Left ventricle myocardium superior (tissue), 1 donor: ENCODE measurements around the gene SYNRG. TPM values are rescaled to one million over a fixed set of nuclear protein-coding genes. Genes with fewer than 3 reads are reported as not detected.
"Not testable (repeated sequence)": the region's sequence is repeated elsewhere in the genome, so short reads cannot be mapped to it uniquely, and the experiment has no call there.

Source experiments
- ATAC-seq: fragments of 200-7000 bp; cut with Tn5 transposase; one replicate; pipeline ENCODE4 v1.9.1; 2020; ENCODE audit warnings: mild to moderate bottlenecking, moderate library complexity
- DNase-seq: peaks from one replicate; pipeline ENCODE4 v3.0.0-alpha.2; 2020
- intact Hi-C: fragments of 100-400 bp; cut with micrococcal nuclease; formaldehyde crosslinking; loops from one replicate; pipeline ENCODE4 v1.11.0; 2022
- total RNA-seq: library from RNA; stranded (reverse); fragmentation: NEBNext Ultra II Directional; extraction: Animal tissue kit (Norgen Biotek cat#: 25700); gene quantifications from one replicate; pipeline ENCODE4 v1.2.1, GENCODE V29; 2021
- donor health status: DM: no; HTN: yes; CAD: no; lungs with severe emphysema.

Gene SYNRG
- total RNA-seq, 1 donor from 2014 or later, result 36.2 TPM

DNA sequence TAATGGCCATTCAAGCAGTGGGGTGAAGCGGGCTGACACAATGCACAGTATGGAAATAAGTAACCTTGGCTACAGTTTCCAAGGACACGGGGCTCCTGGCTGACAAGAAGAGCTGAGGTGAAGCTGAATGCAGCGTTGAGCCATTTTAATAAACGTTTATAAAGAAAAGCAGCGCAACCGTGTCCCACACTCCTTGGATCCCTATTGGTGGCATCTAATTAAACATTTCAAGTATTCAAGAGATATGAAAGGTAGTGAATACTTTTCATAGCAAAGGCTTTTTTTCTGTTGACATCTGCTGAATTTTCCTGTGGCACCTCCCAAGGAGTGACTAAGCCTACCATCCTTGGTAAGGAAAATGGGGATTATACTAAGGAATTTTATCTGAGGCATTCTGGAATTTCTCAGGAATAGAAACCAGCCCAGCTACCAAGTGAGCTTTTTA lies 93.1 kb downstream of the SYNRG start:
- DNase-seq, result no peak
- peak; percentile 42 for ATAC-seq
- intact Hi-C loops, result no loop called here

DNA sequence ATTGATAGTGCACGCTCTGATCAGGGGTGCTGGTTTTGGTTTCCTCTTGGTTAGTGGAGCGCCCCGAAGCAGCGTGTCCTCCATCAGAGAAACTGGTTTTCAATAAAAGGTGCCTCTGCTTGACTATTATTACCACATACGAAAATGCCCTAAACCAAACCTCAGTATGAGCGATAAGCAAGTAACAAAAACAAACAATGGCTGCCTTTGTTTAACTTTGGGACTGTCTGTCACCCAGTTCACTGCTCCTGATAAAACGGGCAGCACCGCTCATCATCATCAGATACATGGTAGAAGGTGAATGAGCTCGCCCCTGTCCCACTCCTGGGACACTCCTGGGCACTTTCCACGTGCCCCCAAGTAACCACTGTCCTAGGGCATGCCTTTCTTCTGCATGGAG lies 95.5 kb downstream of the SYNRG start:
- intact Hi-C loops, result no loop called here
- DNase-seq (no peak), ATAC-seq (no peak)

DNA sequence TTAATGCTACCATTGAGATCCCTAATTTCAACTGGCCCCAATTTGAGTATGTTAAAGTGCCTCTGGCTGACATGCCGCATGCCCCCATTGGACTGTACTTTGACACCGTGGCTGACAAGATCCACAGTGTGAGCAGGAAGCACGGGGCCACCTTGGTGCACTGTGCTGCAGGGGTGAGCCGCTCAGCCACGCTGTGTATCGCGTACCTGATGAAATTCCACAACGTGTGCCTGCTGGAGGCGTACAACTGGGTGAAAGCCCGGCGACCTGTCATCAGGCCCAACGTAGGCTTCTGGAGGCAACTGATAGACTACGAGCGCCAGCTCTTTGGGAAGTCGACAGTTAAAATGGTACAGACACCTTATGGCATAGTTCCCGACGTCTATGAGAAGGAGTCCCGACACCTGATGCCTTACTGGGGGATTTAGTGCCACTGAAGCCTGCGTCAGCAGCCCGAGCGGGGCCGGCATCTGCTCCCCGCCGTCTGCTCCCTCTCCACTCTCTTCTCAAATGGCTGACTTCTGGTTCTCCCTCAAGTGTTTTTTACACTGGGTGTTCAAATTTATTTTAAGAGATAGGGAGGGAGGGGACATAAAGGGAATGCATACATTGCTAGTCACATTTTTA lies 96.7 kb downstream of the SYNRG start:
- intact Hi-C loops, result no loop called here
- DNase-seq (no peak), ATAC-seq (peak; percentile 45)

DNA sequence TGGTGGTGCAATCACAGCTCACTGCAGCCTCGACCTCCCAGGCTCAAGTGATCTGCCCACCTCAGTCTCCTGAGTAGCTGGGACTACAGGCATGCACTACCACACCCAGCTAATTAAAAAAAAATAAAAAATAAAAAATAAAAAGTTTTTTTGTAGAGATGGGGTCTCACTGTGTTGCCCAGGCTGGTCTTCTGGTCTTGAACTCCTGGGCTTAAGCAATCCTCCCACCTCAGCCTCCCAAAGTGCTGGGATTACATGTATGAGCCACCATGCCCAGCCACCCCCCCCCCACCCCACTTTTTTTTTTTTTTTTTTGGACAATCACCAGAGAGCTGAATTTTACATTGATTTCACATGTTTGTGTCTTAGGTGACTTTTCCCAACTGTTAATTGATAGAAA lies 97.6 kb downstream of the SYNRG start:
- ATAC-seq, intact Hi-C loops, DNase-seq: not testable (repeated sequence)

DNA sequence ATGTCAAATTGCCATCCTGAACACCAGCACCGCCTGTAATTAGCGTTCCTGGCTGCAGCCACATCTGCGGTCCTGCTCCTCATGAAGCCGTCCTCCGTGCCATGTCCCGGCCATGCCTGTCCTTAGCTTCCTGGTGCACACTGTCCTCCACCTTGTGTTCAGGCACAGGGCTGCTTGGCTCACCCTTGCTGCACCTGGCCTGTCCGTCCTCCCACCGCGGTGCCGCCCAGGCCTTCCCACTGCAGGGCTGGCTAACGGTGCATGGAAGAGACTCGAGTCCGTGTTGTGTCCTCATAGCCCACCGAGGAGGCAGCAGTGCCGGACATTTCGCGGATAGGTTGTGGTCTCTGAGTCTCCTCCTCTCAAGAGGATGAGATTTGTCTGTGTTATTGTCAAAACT lies 99.2 kb downstream of the SYNRG start:
- ATAC-seq, result no peak
- intact Hi-C loops, result no loop called here
- DNase-seq, result no peak

DNA sequence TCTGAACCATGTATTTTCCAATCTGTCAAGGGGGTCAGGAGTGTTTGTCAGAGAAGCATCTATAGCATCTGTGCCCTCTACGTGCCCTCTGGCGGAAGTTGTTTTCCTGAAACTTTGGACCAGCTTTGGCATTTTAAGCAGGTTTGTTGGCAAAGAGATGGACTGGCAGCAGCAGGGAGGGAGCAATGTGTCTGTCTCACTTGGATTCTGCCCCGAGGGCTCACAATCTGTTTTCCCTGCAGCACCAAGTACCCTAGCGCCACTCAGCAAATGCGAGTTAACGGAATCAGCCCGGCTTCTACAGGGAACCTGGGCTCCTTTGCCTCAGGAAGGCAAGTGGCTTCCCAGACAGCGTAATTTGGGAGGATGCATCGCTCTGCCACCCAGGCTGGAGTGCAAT lies 102.1 kb downstream of the SYNRG start:
- DNase-seq, result no peak
- intact Hi-C loops, result no loop called here
- ATAC-seq, result peak; percentile 59

DNA sequence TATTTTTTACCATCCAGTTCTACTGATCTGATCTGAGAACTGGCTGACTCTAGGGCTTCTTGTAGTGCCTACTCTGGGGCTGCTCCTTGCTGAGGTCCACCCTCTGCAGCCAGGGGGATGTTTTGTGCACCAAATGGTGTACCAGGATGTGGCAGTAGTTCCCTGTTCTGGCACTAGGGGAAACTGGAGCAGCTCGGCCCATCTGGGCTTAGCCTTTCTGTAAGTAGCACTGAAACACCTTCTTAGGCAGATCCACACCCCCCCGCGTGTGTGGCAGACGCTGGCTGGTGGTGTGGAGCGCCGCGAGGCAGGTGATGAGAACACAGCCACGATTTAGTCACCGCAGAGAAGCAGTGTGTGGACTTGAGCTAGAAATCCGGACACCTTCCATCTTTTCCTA lies 102.5 kb downstream of the SYNRG start:
- ATAC-seq, result peak; percentile 56
- intact Hi-C loops, result no loop called here
- DNase-seq, result no peak

DNA sequence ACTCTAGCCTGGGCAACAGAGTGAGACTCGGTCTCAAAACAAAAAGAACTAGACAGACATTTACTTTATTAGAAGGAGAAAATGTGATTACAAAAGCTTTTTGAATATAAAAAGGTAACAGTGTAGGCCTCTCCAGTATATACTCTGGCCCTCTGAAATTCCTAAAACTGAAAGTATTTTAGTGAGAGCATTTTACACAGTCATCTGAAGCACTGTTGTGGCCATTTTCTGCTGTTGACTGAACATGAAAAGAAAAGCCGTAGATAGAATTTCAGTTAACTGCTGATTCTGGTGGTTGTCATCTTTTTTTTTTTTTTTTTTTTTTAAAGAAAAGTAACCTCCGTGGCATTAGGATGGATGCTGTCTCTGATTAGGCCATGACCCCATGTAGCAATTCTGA lies 103.9 kb downstream of the SYNRG start:
- ATAC-seq (no peak), DNase-seq (no peak)
- intact Hi-C loops, result no loop called here

DNA sequence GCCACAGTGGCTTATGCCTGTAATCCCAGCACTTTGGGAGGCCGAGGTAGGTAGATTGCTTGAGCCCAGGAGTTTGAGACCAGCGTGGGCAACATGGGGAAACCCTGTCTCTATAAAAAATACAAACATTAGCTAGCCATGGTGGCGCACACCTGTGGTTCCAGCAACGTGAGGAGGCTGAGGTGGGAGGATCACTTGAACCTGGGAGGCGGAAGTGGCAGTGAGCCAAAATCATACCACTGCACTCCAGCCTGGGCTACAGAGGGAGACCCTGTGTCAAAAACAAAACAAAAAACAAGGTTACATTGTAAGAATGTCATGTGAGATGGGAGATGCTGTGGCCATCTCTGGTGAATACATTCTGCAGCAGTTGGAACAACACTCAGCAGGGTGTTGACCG lies 106.1 kb downstream of the SYNRG start:
- intact Hi-C loops, result no loop called here
- DNase-seq (no peak), ATAC-seq (no peak)

DNA sequence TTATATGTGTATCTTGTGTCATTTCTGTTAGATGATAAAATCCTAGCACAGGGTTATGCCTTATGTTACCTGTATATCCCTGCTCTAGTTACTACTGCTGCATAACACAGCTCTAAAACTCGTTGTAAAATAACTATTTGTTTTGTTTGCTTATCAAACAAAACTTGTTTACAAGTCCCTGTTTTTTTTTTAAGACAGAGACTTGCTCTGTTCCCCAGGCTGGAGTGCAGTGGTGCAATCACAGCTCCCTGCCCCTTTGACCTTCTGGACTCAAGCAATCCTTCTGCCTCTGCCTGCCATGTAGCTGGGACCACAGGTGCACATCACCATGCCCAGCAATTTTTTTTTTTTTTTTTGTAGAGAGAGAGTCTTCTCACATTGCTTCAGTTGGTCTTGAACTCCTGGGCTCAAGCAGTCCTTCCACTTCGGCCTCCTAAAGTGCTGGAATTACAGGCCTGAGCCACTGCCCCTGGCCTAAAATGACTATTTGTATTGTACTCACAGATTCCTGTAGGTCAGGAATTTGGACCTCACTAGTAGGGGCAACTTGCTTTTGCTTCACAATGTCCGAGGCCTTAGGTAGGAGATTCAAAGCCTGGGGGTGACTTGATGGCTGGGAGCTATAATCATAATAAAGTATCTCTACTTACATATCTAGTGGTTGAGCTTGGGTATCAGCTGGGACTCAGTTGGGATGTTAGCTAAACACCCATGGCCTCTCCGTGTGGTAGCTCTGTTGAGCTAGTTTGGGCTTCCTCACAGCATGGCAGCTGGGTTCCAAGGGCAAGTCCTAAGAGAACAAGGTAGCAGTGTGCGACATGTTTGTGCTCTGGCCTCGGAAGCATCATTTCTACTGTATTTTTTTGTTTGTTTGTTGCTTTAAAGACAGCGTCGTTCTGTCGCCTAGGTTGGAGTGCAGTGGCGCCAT lies 106.9 kb downstream of the SYNRG start:
- intact Hi-C loops, result no loop called here
- DNase-seq (no peak), ATAC-seq (no peak)

DNA sequence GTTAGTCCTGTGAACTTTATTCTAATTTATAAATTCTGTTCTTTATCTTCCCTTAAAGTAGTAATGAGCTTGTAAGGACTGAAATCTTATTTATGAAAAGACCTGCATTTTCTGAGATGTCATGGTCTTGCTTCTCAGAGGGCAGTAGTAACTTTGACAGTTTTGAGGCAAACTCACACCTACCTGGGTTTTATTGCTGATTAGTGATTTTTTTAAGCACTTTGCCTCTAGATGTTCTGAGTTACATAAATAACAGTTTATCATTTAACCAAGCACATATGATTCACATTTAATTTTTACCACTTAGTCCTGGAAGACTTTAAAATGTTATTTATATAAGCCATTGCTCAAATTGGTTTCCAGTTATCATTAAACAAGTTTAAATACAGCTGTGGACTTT lies 108.8 kb downstream of the SYNRG start:
- DNase-seq (no peak), ATAC-seq (no peak)
- intact Hi-C loops, result no loop called here

DNA sequence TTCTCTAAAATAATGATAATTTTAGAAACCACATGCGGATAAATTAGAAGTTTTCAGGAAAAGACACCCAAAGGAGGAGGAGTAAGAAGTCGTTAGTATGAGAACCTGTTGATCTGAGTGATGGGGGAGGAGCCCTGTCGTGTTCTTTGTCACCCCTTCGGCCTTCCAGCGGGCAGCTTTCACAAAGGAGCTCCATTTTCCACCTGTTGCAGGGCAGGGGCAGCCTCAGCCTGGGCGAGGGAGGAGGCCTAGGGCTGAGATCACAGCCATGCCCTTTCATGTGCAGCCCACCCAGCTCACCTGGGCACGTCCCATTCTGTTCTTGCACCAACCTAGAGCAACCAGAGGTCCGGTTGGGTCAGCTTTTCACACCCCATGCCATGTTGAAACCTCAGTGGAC lies 114.2 kb downstream of the SYNRG start:
- DNase-seq (no peak), ATAC-seq (no peak)
- intact Hi-C loops, result no loop called here

DNA sequence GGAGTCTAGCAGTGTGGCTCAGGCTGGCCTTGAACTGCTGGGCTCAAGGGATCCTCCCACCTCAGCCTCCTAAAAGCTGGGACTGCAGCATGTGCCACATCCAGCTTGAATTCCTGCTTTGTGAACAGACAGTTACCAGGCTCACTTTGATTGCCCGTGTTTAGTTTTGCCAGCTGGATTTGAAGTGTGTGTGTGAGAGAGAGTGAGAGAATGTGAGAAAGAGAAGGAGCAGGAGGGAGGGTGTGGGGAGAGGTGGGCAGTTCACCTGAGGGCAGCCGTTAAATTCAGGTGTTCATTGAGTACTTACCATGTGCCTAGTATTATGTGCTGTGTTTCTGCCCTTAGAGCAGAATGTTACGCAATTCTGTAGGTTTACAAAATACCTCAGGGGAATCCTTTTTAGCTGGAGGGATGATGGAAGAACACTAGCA lies 114.8 kb downstream of the SYNRG start:
- DNase-seq (no peak), ATAC-seq (no peak)
- intact Hi-C loops, result no loop called here

DNA sequence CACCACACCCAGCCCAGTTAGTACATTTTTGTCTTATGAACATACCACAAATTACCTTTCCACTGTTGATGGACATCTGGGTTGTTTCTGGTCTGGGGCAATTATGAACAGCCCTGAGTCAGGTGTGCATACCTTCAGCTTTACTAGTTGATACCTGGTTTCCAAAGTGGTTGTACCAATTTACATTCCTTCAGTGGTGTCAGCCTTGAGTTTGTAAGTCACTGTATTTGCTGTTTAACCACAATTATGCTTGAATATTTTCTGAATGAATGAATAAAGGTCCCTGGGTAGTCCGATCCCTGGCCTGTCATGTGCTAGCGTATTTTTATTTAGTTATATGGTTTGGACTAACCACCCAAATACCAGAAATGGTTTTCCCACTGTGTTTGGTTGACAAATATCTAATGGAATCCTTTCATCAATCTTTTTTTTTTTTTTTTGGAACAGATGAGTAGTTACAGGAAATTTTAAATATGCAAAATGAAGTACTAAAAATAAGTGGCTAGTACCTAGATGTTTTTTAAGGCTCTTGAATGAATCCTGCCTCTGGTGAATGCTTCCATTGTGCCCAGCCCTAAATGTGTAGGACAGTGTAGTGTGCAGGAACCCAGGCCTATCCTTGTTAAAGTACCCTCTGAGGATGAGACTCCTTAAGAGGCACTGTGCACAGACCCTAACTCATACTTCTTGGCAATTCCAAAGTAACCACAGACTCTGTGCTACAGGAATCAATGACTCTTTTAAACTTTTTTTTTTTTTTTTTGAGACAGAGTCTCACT lies 115.8 kb downstream of the SYNRG start:
- intact Hi-C loops, result no loop called here
- ATAC-seq, result no peak
- DNase-seq, result no peak

DNA sequence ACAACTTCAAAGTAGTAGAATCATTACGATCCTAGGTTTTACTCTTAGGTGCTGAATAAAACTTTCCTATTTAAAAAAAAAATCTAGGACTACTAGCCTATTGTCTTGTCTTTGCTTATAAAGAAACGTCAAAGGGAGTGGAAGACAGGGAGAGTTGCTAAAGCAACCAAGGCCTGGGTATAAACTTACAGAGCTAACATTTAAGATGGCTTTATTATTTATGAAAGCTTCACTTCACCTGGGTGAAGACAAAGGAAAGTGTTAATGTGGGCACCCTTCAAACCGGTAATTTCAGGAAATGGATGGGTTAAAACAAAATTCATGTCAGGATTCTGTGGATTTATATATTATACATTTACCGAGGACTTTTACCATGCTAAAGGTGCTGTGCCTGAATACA lies 117.1 kb downstream of the SYNRG start:
- ATAC-seq, result no peak
- no peak for DNase-seq
- intact Hi-C loops, result no loop called here

DNA sequence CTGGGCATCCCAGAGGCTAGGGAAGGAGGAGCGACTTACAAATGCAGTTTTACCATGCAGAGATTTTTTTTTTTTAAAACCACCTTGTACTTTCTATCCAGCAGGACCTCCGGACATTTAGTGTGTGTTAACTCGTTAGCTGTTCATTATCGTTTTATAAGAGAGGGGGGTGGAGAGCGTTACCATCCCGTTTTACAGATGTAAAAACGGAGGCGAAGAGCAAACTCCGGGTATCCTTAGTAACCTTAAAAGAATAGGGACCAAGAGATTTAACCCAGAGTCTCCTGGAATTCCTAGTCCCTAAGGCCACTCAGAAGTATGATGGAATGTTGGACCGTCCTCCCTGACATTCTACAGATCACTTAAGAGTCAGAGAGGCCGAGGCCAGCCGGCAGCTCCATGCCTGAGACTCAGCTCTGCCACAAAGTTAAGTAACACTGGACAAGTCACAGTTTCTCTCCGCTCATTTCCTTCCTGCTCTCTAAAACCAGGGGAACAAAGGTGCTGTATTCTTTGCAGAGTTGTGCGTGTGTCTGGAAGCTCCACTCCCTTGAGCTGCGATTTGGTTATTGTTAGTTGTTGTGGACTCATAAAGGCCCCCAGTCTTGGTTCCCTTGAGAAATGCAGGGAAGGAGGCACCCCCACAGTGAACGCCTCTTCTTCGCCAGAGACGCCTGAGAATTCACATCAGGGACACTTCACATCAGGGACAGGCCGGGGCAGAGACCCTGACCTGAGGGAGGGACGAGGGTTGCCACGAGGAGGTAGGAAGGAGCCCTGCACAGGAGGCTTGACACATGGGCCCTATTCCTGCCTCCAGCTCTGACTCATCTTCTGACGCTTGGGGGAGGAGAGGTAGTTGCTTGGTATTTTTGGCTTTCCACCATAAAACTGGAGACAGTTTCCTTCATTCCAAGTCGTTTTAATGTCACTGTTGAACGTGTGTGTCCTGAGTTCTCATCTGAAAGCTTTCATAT lies 118.3 kb downstream of the SYNRG start:
- intact Hi-C loops, result no loop called here
- ATAC-seq (peak; percentile 38), DNase-seq (peak; percentile 48)

DNA sequence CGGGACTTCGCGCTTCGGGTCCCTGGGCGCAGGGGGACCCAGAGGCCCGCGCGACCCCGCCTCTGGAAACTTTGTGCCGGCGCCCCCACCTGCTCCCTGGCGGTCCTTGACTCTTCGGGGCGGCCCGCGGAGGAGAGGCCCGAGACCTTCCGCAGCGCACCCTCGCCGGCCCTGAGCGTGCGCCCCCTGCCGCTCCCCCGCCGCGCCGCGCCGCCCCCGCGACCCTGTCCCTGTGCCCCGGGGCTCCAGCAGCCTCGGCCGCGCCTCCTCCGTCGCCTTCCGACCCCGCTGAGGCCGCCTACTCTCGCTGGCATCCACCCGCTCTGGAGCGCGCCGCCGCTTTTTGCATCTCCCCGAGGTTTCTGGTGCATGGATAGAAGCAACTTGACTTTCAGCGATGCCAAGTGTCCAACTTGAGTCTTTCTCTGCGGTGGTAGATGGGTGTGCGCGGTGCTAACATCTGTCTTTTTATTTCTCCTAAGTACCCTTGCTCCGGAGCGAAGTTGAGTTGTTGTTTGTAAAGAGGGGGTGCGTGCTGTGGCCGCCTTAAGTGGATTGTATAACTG lies 119.1 kb downstream of the SYNRG start:
- DNase-seq, result peak; percentile 81
- peak; percentile 64 for ATAC-seq
- intact Hi-C loops, result no loop called here

DNA sequence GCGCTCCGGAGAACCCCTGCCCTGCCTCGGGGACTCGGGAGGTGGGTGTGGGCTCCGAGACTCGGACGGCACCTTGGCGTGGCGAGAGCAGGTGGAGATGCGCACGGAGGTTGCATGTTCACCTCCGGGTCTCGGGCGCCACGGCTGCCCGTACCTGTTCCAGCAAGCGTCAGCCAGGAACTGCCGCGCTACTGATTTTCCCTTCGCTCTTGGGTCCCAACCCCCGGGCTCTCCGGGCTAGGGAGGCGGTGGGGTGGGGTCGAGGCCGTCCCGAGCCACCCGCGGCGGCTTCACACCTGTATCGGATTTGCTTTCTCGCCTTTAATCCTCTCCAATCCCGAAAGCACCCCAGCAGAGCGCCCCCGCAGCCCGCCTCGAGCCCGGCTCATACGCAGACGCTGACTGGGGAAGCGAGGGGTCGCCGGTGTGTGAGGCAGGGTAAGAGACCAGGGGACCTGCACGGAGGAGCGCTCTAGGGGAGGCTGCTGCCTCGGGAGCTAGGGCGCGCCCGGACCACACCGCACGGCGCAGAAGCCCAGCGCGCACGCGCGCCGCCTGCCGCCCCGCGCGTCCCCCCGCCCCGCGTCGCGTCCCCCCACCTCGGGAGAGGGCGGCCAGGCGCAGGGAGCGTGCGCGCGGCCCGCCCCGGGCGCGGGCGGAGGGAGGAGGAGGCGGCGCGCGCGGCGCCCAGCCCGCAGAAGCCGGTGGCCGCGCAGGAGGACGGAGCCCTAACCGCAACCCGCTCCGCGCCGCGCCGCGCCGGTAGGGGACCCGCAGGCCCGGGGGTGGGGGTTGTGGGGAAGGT lies 119.8 kb downstream of the SYNRG start, which contains the start of gene DUSP14:
Gene DUSP14, plus strand, starts transcription at position 695 of the 805 bp plus-strand sequence. CDS start 22,382 bp downstream, outside the sequence.
- ATAC-seq, result peak; percentile 88
- intact Hi-C loops, result no loop called here
- peak; percentile 91 for DNase-seq
